ENCODE data around the gene NPHP3.

Gene NPHP3

GRCh38 chr3:132709761-132710160 is 12.4 kb downstream of the NPHP3 start:
- peaks cover 35 to 97% (median 77%) of the 10 kb centered on the region in 11 experiments for H3K36me3 ChIP-seq
- no peak for TF ChIP-seq Cebpa-rat (IDR thresholded peaks at IDR 0.05)

GRCh38 chr3:132703733-132704132 is 18.5 kb downstream of the NPHP3 start:
- H3K36me3 ChIP-seq, result peaks cover 52 to 97% (median 85%) of the 10 kb centered on the region in 11 experiments
- no peak overlapping the region for H3K4me3 ChIP-seq
- H3K9me3 ChIP-seq (replicated peaks in 1 of 11), result no peaks in the 10 kb centered on the region

More at GRCh38 chr3:132709761-132710160, 12.4 kb downstream of the NPHP3 start:
- Histone ChIP-seq H3K4me3 (no peak overlapping the region), H3K9me3 (replicated peaks in 1 of 11) (no peaks in the 10 kb centered on the region), H3K27ac (no peak overlapping the region), H3K4me2 (no peak overlapping the region), H3K4me1 (no peaks in the 10 kb centered on the region), H3K27me3 (no peaks in the 10 kb centered on the region), H3K9ac (no peak overlapping the region), H4K20me1 (no peaks in the 10 kb centered on the region; a peak in 1 of 22 replicates)

GRCh38 chr3:132695422-132695821 is 26.8 kb downstream of the NPHP3 start:
- Histone ChIP-seq H3K27me3 (no peaks in the 10 kb centered on the region), H3K4me1 (no peaks in the 10 kb centered on the region), H3K9me3 (replicated peaks in 1 of 11) (no peaks in the 10 kb centered on the region), H4K20me1 (no peaks in the 10 kb centered on the region), H3K36me3 (peaks cover 61 to 99% (median 85%) of the 10 kb centered on the region in 11 experiments), H3K4me2 (no peak overlapping the region), H3K27ac (no peak overlapping the region), H3K9ac (no peak overlapping the region), H3K4me3 (no peak overlapping the region)
- no peak for TF ChIP-seq Cebpa-rat (IDR thresholded peaks at IDR 0.05)

More at GRCh38 chr3:132703733-132704132, 18.5 kb downstream of the NPHP3 start:
- Histone ChIP-seq H3K27ac (no peak overlapping the region), H3K4me2 (no peak overlapping the region), H3K4me1 (no peaks in the 10 kb centered on the region), H3K27me3 (no peaks in the 10 kb centered on the region), H3K9ac (no peak overlapping the region), H4K20me1 (0 out of 22 replicates have a peak, but pooled peaks cover 0 to 4% (median 0%) of the 10 kb centered on the region in 11 experiments)
- TF ChIP-seq Cebpa-rat (IDR thresholded peaks at IDR 0.05), result no peak

- Histone ChIP-seq H3K27me3 (no peaks in the 10 kb centered on the region), H3K4me3 (no peak overlapping the region), H3K4me1 (no peaks in the 10 kb centered on the region), H3K36me3 (peaks cover 61 to 99% (median 85%) of the 10 kb centered on the region in 11 experiments), H3K9ac (no peak overlapping the region), H3K9me3 (replicated peaks in 1 of 11) (no peaks in the 10 kb centered on the region), H4K20me1 (no peaks in the 10 kb centered on the region), H3K27ac (no peak overlapping the region), H3K4me2 (no peak overlapping the region)
- TF ChIP-seq Cebpa-rat (IDR thresholded peaks at IDR 0.05), result no peak
Observed at GRCh38 chr3:132694991-132695390, 27.2 kb downstream of the NPHP3 start.

- H4K20me1 ChIP-seq, result no peaks in the 10 kb centered on the region
- no peaks in the 10 kb centered on the region for H3K9me3 ChIP-seq (replicated peaks in 1 of 11)
- no peak overlapping the region for H3K9ac ChIP-seq
- H3K27ac ChIP-seq, result no peak overlapping the region
- H3K36me3 ChIP-seq, result peaks cover 59 to 99% (median 85%) of the 10 kb centered on the region in 11 experiments
- H3K4me2 ChIP-seq, result no peak overlapping the region
- no peak overlapping the region for H3K4me3 ChIP-seq
- H3K27me3 ChIP-seq, result no peaks in the 10 kb centered on the region
- H3K4me1 ChIP-seq, result no peaks in the 10 kb centered on the region
- no peak for TF ChIP-seq Cebpa-rat (IDR thresholded peaks at IDR 0.05)
Observed at GRCh38 chr3:132690040-132690439, 32.2 kb downstream of the NPHP3 start.

- H3K36me3 ChIP-seq, result peaks cover 51 to 98% (median 81%) of the 10 kb centered on the region in 11 experiments
Observed at GRCh38 chr3:132682201-132682600, 40.0 kb downstream of the NPHP3 start.

GRCh38 chr3:132681421-132681820 is 40.8 kb downstream of the NPHP3 start:
- Histone ChIP-seq H3K36me3 (peaks cover 59 to 100% (median 89%) of the 10 kb centered on the region in 11 experiments), H3K4me2 (no peak overlapping the region), H3K4me3 (no peak overlapping the region), H3K27ac (no peak overlapping the region), H3K27me3 (no peaks in the 10 kb centered on the region), H3K9me3 (replicated peaks in 1 of 11) (no peaks in the 10 kb centered on the region), H4K20me1 (no peaks in the 10 kb centered on the region), H3K9ac (no peak overlapping the region), H3K4me1 (no peaks in the 10 kb centered on the region)
- TF ChIP-seq Cebpa-rat (IDR thresholded peaks at IDR 0.05), result no peak

More at GRCh38 chr3:132682201-132682600, 40.0 kb downstream of the NPHP3 start:
- no peak for TF ChIP-seq Cebpa-rat (IDR thresholded peaks at IDR 0.05)
- Histone ChIP-seq H3K9ac (no peak overlapping the region), H3K9me3 (replicated peaks in 1 of 11) (no peaks in the 10 kb centered on the region), H3K27ac (no peak overlapping the region), H3K27me3 (no peaks in the 10 kb centered on the region), H3K4me1 (no peaks in the 10 kb centered on the region), H3K4me3 (no peak overlapping the region), H4K20me1 (no peaks in the 10 kb centered on the region), H3K4me2 (no peak overlapping the region)

GRCh38 chr3:132679911-132680310 is 42.3 kb downstream of the NPHP3 start:
- H3K36me3 ChIP-seq, result peaks cover 54 to 100% (median 89%) of the 10 kb centered on the region in 11 experiments
- no peak overlapping the region for H3K4me3 ChIP-seq
- H3K27me3 ChIP-seq, result no peaks in the 10 kb centered on the region
- H4K20me1 ChIP-seq, result no peaks in the 10 kb centered on the region
- H3K27ac ChIP-seq, result no peak overlapping the region
- H3K4me2 ChIP-seq, result no peak overlapping the region
- H3K9ac ChIP-seq, result no peak overlapping the region
- no peak for TF ChIP-seq Cebpa-rat (IDR thresholded peaks at IDR 0.05)
- no peaks in the 10 kb centered on the region for H3K9me3 ChIP-seq (replicated peaks in 1 of 11)
- no peaks in the 10 kb centered on the region for H3K4me1 ChIP-seq

- peaks cover 0 to 4% (median 0%) of the 10 kb centered on the region in 11 experiments; a peak in 2 of 22 replicates for H4K20me1 ChIP-seq
- no peaks in the 10 kb centered on the region for H3K9me3 ChIP-seq (replicated peaks in 1 of 11)
- no peak overlapping the region for H3K27ac ChIP-seq
- no peak overlapping the region for H3K4me3 ChIP-seq
- no peaks in the 10 kb centered on the region for H3K27me3 ChIP-seq
- peaks cover 52 to 100% (median 84%) of the 10 kb centered on the region in 11 experiments for H3K36me3 ChIP-seq
- no peak overlapping the region for H3K9ac ChIP-seq
- TF ChIP-seq Cebpa-rat (IDR thresholded peaks at IDR 0.05), result no peak
- H3K4me2 ChIP-seq, result no peak overlapping the region
- no peaks in the 10 kb centered on the region for H3K4me1 ChIP-seq
Observed at GRCh38 chr3:132675408-132675807, 46.8 kb downstream of the NPHP3 start.

GRCh38 chr3:132669256-132669777 is 52.9 kb downstream of the NPHP3 start:
- Histone ChIP-seq H3K4me2 (no peak overlapping the region), H3K36me3 (peaks cover 46 to 100% (median 71%) of the 10 kb centered on the region in 11 experiments), H3K4me1 (peaks cover 0 to 2% (median 0%) of the 10 kb centered on the region in 10 experiments; a peak in 3 of 20 replicates), H3K27ac (no peak overlapping the region), H3K4me3 (no peak overlapping the region), H4K20me1 (peaks cover 0 to 40% (median under 1%) of the 10 kb centered on the region in 11 experiments; a peak in 7 of 22 replicates), H3K9me3 (replicated peaks in 1 of 11) (no peaks in the 10 kb centered on the region), H3K27me3 (no peaks in the 10 kb centered on the region), H3K9ac (no peak overlapping the region; a peak in 1 of 22 replicates)
- TF ChIP-seq Cebpa-rat (IDR thresholded peaks at IDR 0.05), result no peak
